Kidney epithelial cell (primary cell): Measurements from ENCODE around the gene SLC39A11. TPM values are rescaled to one million over a fixed set of nuclear protein-coding genes. Genes with fewer than 3 reads are reported as not detected.
"Not testable (repeated sequence)": the region's sequence is repeated elsewhere in the genome, so short reads cannot be mapped to it uniquely, and the experiment has no call there.

ENCODE experiments used
- DNase-seq: peaks from one replicate; pipeline ENCODE4 v3.0.0-alpha.2; 2010; ENCODE audit warnings: low read depth
- H3K27me3 ChIP-seq: 2 replicates; pipeline ENCODE4 v1.6.0; 2011; ENCODE audit warnings: low read length; ENCODE audit not compliant: control insufficient read depth, insufficient read depth
- H3K36me3 ChIP-seq: 2 replicates; pipeline ENCODE4 v1.5.1; 2011; ENCODE audit warnings: low read length; ENCODE audit not compliant: control insufficient read depth, insufficient read depth
- H3K4me3 ChIP-seq: 2 replicates; pipeline ENCODE4 v1.5.1; 2011; ENCODE audit warnings: low read depth, mild to moderate bottlenecking, control low read depth, low read length
- CTCF ChIP-seq: IDR thresholded peaks from 2 replicates; pipeline ENCODE4 v1.5.1; 2011; ENCODE audit warnings: mild to moderate bottlenecking, moderate library complexity, low read length, control low read depth, inconsistent platforms; ENCODE audit not compliant: insufficient read depth, poor library complexity, severe bottlenecking
- total RNA-seq: library from RNA; depleted of rRNA; stranded (reverse); fragments of >200 nt; gene quantifications from 2 replicates; pipeline ENCODE4 v1.2.3, GENCODE V29; 2015

The SLC39A11 gene
- total RNA-seq, 1 donor from 2014 or later: 13.0 TPM

- Histone ChIP-seq H3K27me3 (peaks cover 2% of the 10 kb centered on the region), H3K36me3 (no peaks in the 10 kb centered on the region), H3K4me3 (no peak overlapping the region)
- no peak for TF ChIP-seq CTCF
- DNase-seq: no peak
These were observed 6.4 kb upstream of the SLC39A11 start for GRCh38 chr17:73098919-73099318.

GRCh38 chr17:73097973-73098765 is 5.7 kb upstream of the SLC39A11 start:
- H3K36me3 ChIP-seq, DNase-seq, H3K4me3 ChIP-seq, H3K27me3 ChIP-seq: not testable (repeated sequence)

GRCh38 chr17:73096866-73097265 is 4.4 kb upstream of the SLC39A11 start:
- no peak for DNase-seq
- Histone ChIP-seq H3K27me3 (peaks cover 2% of the 10 kb centered on the region), H3K4me3 (no peak overlapping the region), H3K36me3 (no peaks in the 10 kb centered on the region)
- no peak for TF ChIP-seq CTCF

GRCh38 chr17:73096211-73096610 is 3.7 kb upstream of the SLC39A11 start:
- H3K27me3 ChIP-seq: peaks cover 2% of the 10 kb centered on the region
- H3K4me3 ChIP-seq: no peak overlapping the region
- no peak for DNase-seq
- H3K36me3 ChIP-seq: no peaks in the 10 kb centered on the region
- no peak for TF ChIP-seq CTCF

GRCh38 chr17:73093286-73093685 is 798 bp upstream of the SLC39A11 start:
- Histone ChIP-seq H3K36me3 (no peaks in the 10 kb centered on the region), H3K27me3 (no peaks in the 10 kb centered on the region), H3K4me3 (no peak overlapping the region)
- DNase-seq: no peak
- no peak for TF ChIP-seq CTCF

- no peaks in the 10 kb centered on the region for H3K27me3 ChIP-seq
- H3K4me3 ChIP-seq: peak overlapping the region; percentile 68
- H3K36me3 ChIP-seq: no peaks in the 10 kb centered on the region
- no peak for DNase-seq
- TF ChIP-seq CTCF: no peak
These were observed 542 bp downstream of the SLC39A11 start for GRCh38 chr17:73091770-73092522.
